ENCODE data around the gene RBCK1. TPM values are rescaled to one million over a fixed set of nuclear protein-coding genes. Genes with fewer than 3 reads are reported as not detected.
A peak's percentile ranks its signal among the peaks of the same experiment; 100 is the strongest.

RBCK1 gene
- polyA plus RNA-seq, 2 donors, result 58.6 to 86.6 TPM

DNA sequence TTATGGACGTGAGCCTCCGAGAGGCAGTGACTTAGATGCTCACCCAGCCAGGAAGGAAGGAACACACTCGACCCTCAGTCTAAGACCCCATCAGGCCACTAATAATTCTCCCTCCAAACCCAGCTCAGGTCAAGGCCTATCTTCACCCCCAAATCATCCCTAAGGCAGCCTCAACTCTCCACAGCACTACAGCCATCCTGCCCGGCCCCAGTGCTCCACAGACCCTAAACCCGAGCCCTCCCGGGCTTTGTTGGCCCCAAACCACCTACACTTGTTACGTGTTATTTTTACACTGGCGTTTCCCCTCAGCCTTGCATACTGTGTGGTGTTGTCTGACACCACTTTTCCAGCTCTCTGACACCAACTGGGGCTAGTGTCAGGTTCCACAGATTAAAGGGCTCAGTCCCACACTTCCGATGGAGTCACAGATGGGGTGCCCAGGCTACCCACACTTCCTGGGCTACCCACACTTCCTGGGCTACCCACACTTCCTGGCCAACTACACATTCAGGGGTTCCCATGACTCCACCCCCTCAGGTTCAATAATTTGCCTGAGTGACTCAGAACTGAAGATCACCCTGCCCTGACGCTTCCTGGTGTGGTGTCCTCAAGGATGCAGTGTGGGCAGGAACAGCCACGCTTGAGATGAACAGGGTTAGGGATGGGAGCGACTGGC is 25.3 kb downstream of the RBCK1 start:
- Histone ChIP-seq H3K36me3 (ENCODE audit: control insufficient read depth in 2 of 2, insufficient read depth in 2 of 2, low read length in 1 of 2) (peaks cover 22 to 54% of the 10 kb centered on the region in 2 donors), H3K9me3 (ENCODE audit: control insufficient read depth in 2 of 2, insufficient read depth in 1 of 2, low read depth in 1 of 2, low read length in 1 of 2) (no peaks in the 10 kb centered on the region), H3K27ac (ENCODE audit: low read depth in 2 of 2, low read length in 1 of 2) (peak overlapping the region in 1 of 2 donors; percentile 33), H3K4me1 (ENCODE audit: control insufficient read depth in 2 of 2, insufficient read depth in 2 of 2, low read length in 1 of 2) (peaks cover 0 to 2% of the 10 kb centered on the region in 2 donors), H3K27me3 (ENCODE audit: control insufficient read depth in 1 of 2, insufficient read depth in 2 of 2, low read length in 2 of 2) (no peaks in the 10 kb centered on the region), H3K4me3 (ENCODE audit: low read depth in 1 of 2, low read length in 2 of 2) (no peak overlapping the region)
- WGBS, 2 donors, result 65 to 70% methylated on average over 12 of the region's 12 CpGs

GRCh38 chr20:434221-434620 is 26.1 kb downstream of the RBCK1 start:
- Histone ChIP-seq H3K9me3 (ENCODE audit: control insufficient read depth in 2 of 2, insufficient read depth in 1 of 2, low read depth in 1 of 2, low read length in 1 of 2) (no peaks in the 10 kb centered on the region), H3K4me3 (ENCODE audit: low read depth in 1 of 2, low read length in 2 of 2) (no peak overlapping the region), H3K27ac (ENCODE audit: low read depth in 2 of 2, low read length in 1 of 2) (no peak overlapping the region), H3K27me3 (ENCODE audit: control insufficient read depth in 1 of 2, insufficient read depth in 2 of 2, low read length in 2 of 2) (no peaks in the 10 kb centered on the region), H3K4me1 (ENCODE audit: control insufficient read depth in 2 of 2, insufficient read depth in 2 of 2, low read length in 1 of 2) (peaks cover 0 to 5% of the 10 kb centered on the region in 2 donors), H3K36me3 (ENCODE audit: control insufficient read depth in 2 of 2, insufficient read depth in 2 of 2, low read length in 1 of 2) (peaks cover 22 to 56% of the 10 kb centered on the region in 2 donors)
- 62 to 63% methylated on average over 10 to 11 of the region's 11 CpGs for WGBS, 2 donors

- Histone ChIP-seq H3K4me3 (ENCODE audit: low read depth in 1 of 2, low read length in 2 of 2) (no peak overlapping the region), H3K9me3 (ENCODE audit: control insufficient read depth in 2 of 2, insufficient read depth in 1 of 2, low read depth in 1 of 2, low read length in 1 of 2) (no peaks in the 10 kb centered on the region), H3K36me3 (ENCODE audit: control insufficient read depth in 2 of 2, insufficient read depth in 2 of 2, low read length in 1 of 2) (peaks cover 16 to 58% of the 10 kb centered on the region in 2 donors), H3K4me1 (ENCODE audit: control insufficient read depth in 2 of 2, insufficient read depth in 2 of 2, low read length in 1 of 2) (peaks cover 0 to 5% of the 10 kb centered on the region in 2 donors), H3K27me3 (ENCODE audit: control insufficient read depth in 1 of 2, insufficient read depth in 2 of 2, low read length in 2 of 2) (no peaks in the 10 kb centered on the region), H3K27ac (ENCODE audit: low read depth in 2 of 2, low read length in 1 of 2) (no peak overlapping the region)
- 88% methylated on average over 16 of the region's 16 CpGs for WGBS, 2 donors
These were observed 26.7 kb downstream of the RBCK1 start for GRCh38 chr20:434661-435419.

GRCh38 chr20:435558-435957 is 27.5 kb downstream of the RBCK1 start:
- peaks cover 13 to 60% of the 10 kb centered on the region in 2 donors for H3K36me3 ChIP-seq (ENCODE audit: control insufficient read depth in 2 of 2, insufficient read depth in 2 of 2, low read length in 1 of 2)
- H3K27me3 ChIP-seq (ENCODE audit: control insufficient read depth in 1 of 2, insufficient read depth in 2 of 2, low read length in 2 of 2), result no peaks in the 10 kb centered on the region
- WGBS, 2 donors, result 72 to 77% methylated on average over 7 of the region's 7 CpGs
- H3K4me1 ChIP-seq (ENCODE audit: control insufficient read depth in 2 of 2, insufficient read depth in 2 of 2, low read length in 1 of 2), result peaks cover 0 to 5% of the 10 kb centered on the region in 2 donors
- no peaks in the 10 kb centered on the region for H3K9me3 ChIP-seq (ENCODE audit: control insufficient read depth in 2 of 2, insufficient read depth in 1 of 2, low read depth in 1 of 2, low read length in 1 of 2)
- H3K27ac ChIP-seq (ENCODE audit: low read depth in 2 of 2, low read length in 1 of 2), result no peak overlapping the region
- H3K4me3 ChIP-seq (ENCODE audit: low read depth in 1 of 2, low read length in 2 of 2), result no peak overlapping the region

GRCh38 chr20:436476-436875 is 28.4 kb downstream of the RBCK1 start:
- Histone ChIP-seq H3K4me1 (ENCODE audit: control insufficient read depth in 2 of 2, insufficient read depth in 2 of 2, low read length in 1 of 2) (peaks cover 0 to 5% of the 10 kb centered on the region in 2 donors), H3K27me3 (ENCODE audit: control insufficient read depth in 1 of 2, insufficient read depth in 2 of 2, low read length in 2 of 2) (no peaks in the 10 kb centered on the region), H3K4me3 (ENCODE audit: low read depth in 1 of 2, low read length in 2 of 2) (no peak overlapping the region), H3K36me3 (ENCODE audit: control insufficient read depth in 2 of 2, insufficient read depth in 2 of 2, low read length in 1 of 2) (peaks cover 12 to 57% of the 10 kb centered on the region in 2 donors), H3K27ac (ENCODE audit: low read depth in 2 of 2, low read length in 1 of 2) (no peak overlapping the region), H3K9me3 (ENCODE audit: control insufficient read depth in 2 of 2, insufficient read depth in 1 of 2, low read depth in 1 of 2, low read length in 1 of 2) (no peaks in the 10 kb centered on the region)
- 95 to 96% methylated on average over 5 of the region's 5 CpGs for WGBS, 2 donors

GRCh38 chr20:437787-438486 is 29.8 kb downstream of the RBCK1 start:
- Histone ChIP-seq H3K27ac (ENCODE audit: low read depth in 2 of 2, low read length in 1 of 2) (no peak overlapping the region), H3K9me3 (ENCODE audit: control insufficient read depth in 2 of 2, insufficient read depth in 1 of 2, low read depth in 1 of 2, low read length in 1 of 2) (no peaks in the 10 kb centered on the region), H3K4me3 (ENCODE audit: low read depth in 1 of 2, low read length in 2 of 2) (no peak overlapping the region), H3K27me3 (ENCODE audit: control insufficient read depth in 1 of 2, insufficient read depth in 2 of 2, low read length in 2 of 2) (no peaks in the 10 kb centered on the region), H3K4me1 (ENCODE audit: control insufficient read depth in 2 of 2, insufficient read depth in 2 of 2, low read length in 1 of 2) (peaks cover 0 to 5% of the 10 kb centered on the region in 2 donors), H3K36me3 (ENCODE audit: control insufficient read depth in 2 of 2, insufficient read depth in 2 of 2, low read length in 1 of 2) (peaks cover 15 to 51% of the 10 kb centered on the region in 2 donors)
- 67 to 71% methylated on average over 6 of the region's 6 CpGs for WGBS, 2 donors

- no peaks in the 10 kb centered on the region for H3K27me3 ChIP-seq (ENCODE audit: control insufficient read depth in 1 of 2, insufficient read depth in 2 of 2, low read length in 2 of 2)
- peaks cover 0 to 3% of the 10 kb centered on the region in 2 donors for H3K4me1 ChIP-seq (ENCODE audit: control insufficient read depth in 2 of 2, insufficient read depth in 2 of 2, low read length in 1 of 2)
- no peak overlapping the region for H3K4me3 ChIP-seq (ENCODE audit: low read depth in 1 of 2, low read length in 2 of 2)
- WGBS, 2 donors, result 68 to 69% methylated on average over 18 of the region's 18 CpGs
- H3K27ac ChIP-seq (ENCODE audit: low read depth in 2 of 2, low read length in 1 of 2), result no peak overlapping the region
- H3K9me3 ChIP-seq (ENCODE audit: control insufficient read depth in 2 of 2, insufficient read depth in 1 of 2, low read depth in 1 of 2, low read length in 1 of 2), result no peaks in the 10 kb centered on the region
- H3K36me3 ChIP-seq (ENCODE audit: control insufficient read depth in 2 of 2, insufficient read depth in 2 of 2, low read length in 1 of 2), result peaks cover 15 to 54% of the 10 kb centered on the region in 2 donors
These were observed 30.7 kb downstream of the RBCK1 start for GRCh38 chr20:438571-439469.

- H3K4me1 ChIP-seq (ENCODE audit: control insufficient read depth in 2 of 2, insufficient read depth in 2 of 2, low read length in 1 of 2), result peaks cover under 1 to 3% of the 10 kb centered on the region in 2 donors
- no peaks in the 10 kb centered on the region for H3K27me3 ChIP-seq (ENCODE audit: control insufficient read depth in 1 of 2, insufficient read depth in 2 of 2, low read length in 2 of 2)
- H3K36me3 ChIP-seq (ENCODE audit: control insufficient read depth in 2 of 2, insufficient read depth in 2 of 2, low read length in 1 of 2), result peaks cover 15 to 56% of the 10 kb centered on the region in 2 donors
- no peak overlapping the region for H3K4me3 ChIP-seq (ENCODE audit: low read depth in 1 of 2, low read length in 2 of 2)
- WGBS, 2 donors, result 76 to 86% methylated on average over 7 of the region's 7 CpGs
- H3K27ac ChIP-seq (ENCODE audit: low read depth in 2 of 2, low read length in 1 of 2), result no peak overlapping the region
- H3K9me3 ChIP-seq (ENCODE audit: control insufficient read depth in 2 of 2, insufficient read depth in 1 of 2, low read depth in 1 of 2, low read length in 1 of 2), result no peaks in the 10 kb centered on the region
These were observed 32.0 kb downstream of the RBCK1 start for GRCh38 chr20:440148-440547.

DNA sequence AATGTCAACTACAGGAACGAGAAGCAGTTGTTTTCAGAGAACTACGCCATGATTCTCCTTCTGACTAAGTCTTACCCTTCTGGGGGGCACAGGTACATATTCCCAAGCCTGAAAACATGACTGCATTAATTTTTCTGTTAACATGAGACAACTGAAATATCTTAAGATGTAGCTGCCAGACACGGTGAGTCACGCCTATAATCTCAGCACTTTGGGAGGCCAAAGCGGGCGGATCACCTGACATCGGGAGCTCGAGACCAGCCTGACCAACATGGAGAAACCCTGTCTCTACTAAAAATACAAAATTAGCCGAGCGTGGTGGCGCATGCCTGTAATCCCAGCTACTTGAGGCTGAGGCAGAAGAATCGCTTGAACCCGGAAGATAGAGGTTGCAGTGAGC is 32.5 kb downstream of the RBCK1 start:
- H3K9me3 ChIP-seq (ENCODE audit: control insufficient read depth in 2 of 2, insufficient read depth in 1 of 2, low read depth in 1 of 2, low read length in 1 of 2), result no peaks in the 10 kb centered on the region
- H3K36me3 ChIP-seq (ENCODE audit: control insufficient read depth in 2 of 2, insufficient read depth in 2 of 2, low read length in 1 of 2), result peaks cover 15 to 52% of the 10 kb centered on the region in 2 donors
- H3K27me3 ChIP-seq (ENCODE audit: control insufficient read depth in 1 of 2, insufficient read depth in 2 of 2, low read length in 2 of 2), result no peaks in the 10 kb centered on the region
- H3K27ac ChIP-seq (ENCODE audit: low read depth in 2 of 2, low read length in 1 of 2), result no peak overlapping the region
- WGBS, 2 donors, result 90 to 92% methylated on average over 13 of the region's 13 CpGs
- H3K4me1 ChIP-seq (ENCODE audit: control insufficient read depth in 2 of 2, insufficient read depth in 2 of 2, low read length in 1 of 2), result peaks cover 2 to 3% of the 10 kb centered on the region in 2 donors
- no peak overlapping the region for H3K4me3 ChIP-seq (ENCODE audit: low read depth in 1 of 2, low read length in 2 of 2)
